ENCODE data around the gene SIM2.

GRCh38 chr21:36672737-36673136 lies 26.2 kb upstream of the SIM2 start:
- TF ChIP-seq CTCF (conservative IDR thresholded peaks at IDR 0.05 in 1 of 2, IDR thresholded peaks at IDR 0.05 in 1 of 2; ENCODE audit: low read depth in 1 of 2, low read length in 2 of 2) (no peak), EZH2 (IDR thresholded peaks at IDR 0.05; ENCODE audit: low read length, missing control alignments) (no peak)
